ENCODE results near the gene RSPO1.

DNA sequence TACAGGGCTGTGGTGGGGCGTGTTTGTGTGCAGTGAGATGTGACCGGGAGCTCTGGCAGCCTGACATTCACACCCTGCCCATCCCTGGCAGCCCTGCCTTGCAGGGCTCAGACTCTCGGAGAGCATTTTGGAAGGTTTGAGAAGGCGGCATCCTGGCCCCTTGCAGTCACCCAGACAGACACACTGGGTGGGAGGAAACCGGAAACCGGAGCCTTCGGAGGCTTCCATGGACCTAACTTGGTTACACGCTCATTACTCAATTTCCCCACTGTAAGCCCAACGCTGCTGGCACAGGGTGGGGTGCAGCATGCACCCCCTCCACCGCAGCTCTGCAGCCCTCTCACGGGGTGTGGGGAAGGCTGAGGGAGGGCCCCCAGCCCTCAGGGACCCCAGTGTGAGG, 22.2 kb upstream of the RSPO1 start:
- TF ChIP-seq POLR2A (IDR thresholded peaks at IDR 0.05; ENCODE audit: low read length) (no peak), RFX5 (IDR thresholded peaks at IDR 0.05) (no peak), ZSCAN20 (CRISPR knock-in tag; IDR thresholded peaks at IDR 0.05) (no peak)
- TF ChIP-seq, protein P1, sequence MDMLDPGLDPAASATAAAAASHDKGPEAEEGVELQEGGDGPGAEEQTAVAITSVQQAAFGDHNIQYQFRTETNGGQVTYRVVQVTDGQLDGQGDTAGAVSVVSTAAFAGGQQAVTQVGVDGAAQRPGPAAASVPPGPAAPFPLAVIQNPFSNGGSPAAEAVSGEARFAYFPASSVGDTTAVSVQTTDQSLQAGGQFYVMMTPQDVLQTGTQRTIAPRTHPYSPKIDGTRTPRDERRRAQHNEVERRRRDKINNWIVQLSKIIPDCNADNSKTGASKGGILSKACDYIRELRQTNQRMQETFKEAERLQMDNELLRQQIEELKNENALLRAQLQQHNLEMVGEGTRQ (IDR thresholded peaks at IDR 0.05), result no peak
- TF ChIP-seq, protein P2, sequence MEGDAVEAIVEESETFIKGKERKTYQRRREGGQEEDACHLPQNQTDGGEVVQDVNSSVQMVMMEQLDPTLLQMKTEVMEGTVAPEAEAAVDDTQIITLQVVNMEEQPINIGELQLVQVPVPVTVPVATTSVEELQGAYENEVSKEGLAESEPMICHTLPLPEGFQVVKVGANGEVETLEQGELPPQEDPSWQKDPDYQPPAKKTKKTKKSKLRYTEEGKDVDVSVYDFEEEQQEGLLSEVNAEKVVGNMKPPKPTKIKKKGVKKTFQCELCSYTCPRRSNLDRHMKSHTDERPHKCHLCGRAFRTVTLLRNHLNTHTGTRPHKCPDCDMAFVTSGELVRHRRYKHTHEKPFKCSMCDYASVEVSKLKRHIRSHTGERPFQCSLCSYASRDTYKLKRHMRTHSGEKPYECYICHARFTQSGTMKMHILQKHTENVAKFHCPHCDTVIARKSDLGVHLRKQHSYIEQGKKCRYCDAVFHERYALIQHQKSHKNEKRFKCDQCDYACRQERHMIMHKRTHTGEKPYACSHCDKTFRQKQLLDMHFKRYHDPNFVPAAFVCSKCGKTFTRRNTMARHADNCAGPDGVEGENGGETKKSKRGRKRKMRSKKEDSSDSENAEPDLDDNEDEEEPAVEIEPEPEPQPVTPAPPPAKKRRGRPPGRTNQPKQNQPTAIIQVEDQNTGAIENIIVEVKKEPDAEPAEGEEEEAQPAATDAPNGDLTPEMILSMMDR (IDR thresholded peaks at IDR 0.05), result no peak
- TF ChIP-seq, protein P3, sequence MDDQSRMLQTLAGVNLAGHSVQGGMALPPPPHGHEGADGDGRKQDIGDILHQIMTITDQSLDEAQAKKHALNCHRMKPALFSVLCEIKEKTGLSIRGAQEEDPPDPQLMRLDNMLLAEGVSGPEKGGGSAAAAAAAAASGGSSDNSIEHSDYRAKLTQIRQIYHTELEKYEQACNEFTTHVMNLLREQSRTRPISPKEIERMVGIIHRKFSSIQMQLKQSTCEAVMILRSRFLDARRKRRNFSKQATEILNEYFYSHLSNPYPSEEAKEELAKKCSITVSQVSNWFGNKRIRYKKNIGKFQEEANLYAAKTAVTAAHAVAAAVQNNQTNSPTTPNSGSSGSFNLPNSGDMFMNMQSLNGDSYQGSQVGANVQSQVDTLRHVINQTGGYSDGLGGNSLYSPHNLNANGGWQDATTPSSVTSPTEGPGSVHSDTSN (IDR thresholded peaks at IDR 0.05), result no peak
- TF ChIP-seq, protein P4, sequence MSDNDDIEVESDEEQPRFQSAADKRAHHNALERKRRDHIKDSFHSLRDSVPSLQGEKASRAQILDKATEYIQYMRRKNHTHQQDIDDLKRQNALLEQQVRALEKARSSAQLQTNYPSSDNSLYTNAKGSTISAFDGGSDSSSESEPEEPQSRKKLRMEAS (IDR thresholded peaks at IDR 0.05), result no peak
